GM12878 (cell line): ENCODE data around the gene SETD2. TPM values are rescaled to one million over a fixed set of nuclear protein-coding genes. Genes with fewer than 3 reads are reported as not detected.

Experiments
- ATAC-seq: fragments of 200-7000 bp; cut with Tn5 transposase; 3 replicates; pipeline ENCODE4 v1.9.1; 2020; ENCODE audit warnings: mild to moderate bottlenecking, moderate library complexity
- BruUV-seq: library from RNA; stranded (reverse); fragments of 400-500 nt; replicated peaks from 2 replicates; lab custom pipeline; 2021; lab: Mats Ljungman, UMichigan
- CTCF ChIA-PET: fragments of 300-600 bp; sonication (Branson Sonifier 250); formaldehyde crosslinking; extraction: SDS; loops from one replicate; lab custom pipeline; 2021; ENCODE audit warnings: inconsistent platforms; lab: Yijun Ruan, JAX
- POLR2A ChIA-PET: fragments of 350-600 bp; formaldehyde crosslinking; extraction: SDS; loops from one replicate; lab custom pipeline; 2021; ENCODE audit warnings: inconsistent platforms; lab: Charles Lee
- RAD21 ChIA-PET: fragments of 300-600 bp; sonication (Branson Sonifier 250); formaldehyde crosslinking; loops from one replicate; lab custom pipeline; 2023; ENCODE audit warnings: antibody characterized with exemption; ENCODE audit not compliant: unreplicated experiment; lab: Charles Lee
- SMC1A ChIA-PET: fragments of 300-600 bp; sonication (Branson Sonifier 250); formaldehyde crosslinking; loops from one replicate; lab custom pipeline; 2023; ENCODE audit not compliant: unreplicated experiment, uncharacterized antibody; lab: Charles Lee
- DNase-seq: peaks from one replicate; pipeline ENCODE4 v3.0.0-alpha.2; 2011; ENCODE audit warnings: low read depth, low spot score
- FAIRE-seq: peaks from 3 replicates; lab custom pipeline; 2011; peaks lifted over from hg19 to GRCh38; lab: Jason Lieb, UNC
- H2AFZ ChIP-seq: 2 replicates; pipeline ENCODE4 v1.6.0; 2011; ENCODE audit warnings: low read depth, low read length, control low read depth; ENCODE audit not compliant: control insufficient read depth
- H3K27ac ChIP-seq: 2 replicates; pipeline ENCODE4 v1.5.1; 2011; ENCODE audit warnings: control low read depth; ENCODE audit not compliant: control insufficient read depth, insufficient read depth
- H3K27me3 ChIP-seq, 2 experiments: replicated peaks in 1 of 2; 2 replicates each; pipeline versions ENCODE4 v1.6.0 to v1.6.1; 2011; ENCODE audit warnings: low read length in 1 of 2; ENCODE audit not compliant: control insufficient read depth in 2 of 2, insufficient read depth in 2 of 2
- H3K36me3 ChIP-seq, 2 experiments: 2 replicates each; pipeline ENCODE4 v1.5.1; 2011; ENCODE audit warnings: low read length in 1 of 2; ENCODE audit not compliant: control insufficient read depth in 2 of 2, insufficient read depth in 2 of 2
- H3K4me1 ChIP-seq: 2 replicates; pipeline ENCODE4 v1.6.1; 2011; ENCODE audit warnings: mild to moderate bottlenecking, low read length, moderate library complexity, mixed read lengths; ENCODE audit not compliant: control insufficient read depth, insufficient read depth
- H3K4me2 ChIP-seq: 2 replicates; pipeline ENCODE4 v1.6.0; 2011; ENCODE audit warnings: control low read depth; ENCODE audit not compliant: control insufficient read depth, insufficient read depth
- H3K4me3 ChIP-seq: fragments of 200-600 bp; sonication (generic); 2 replicates; pipeline ENCODE4 v1.5.1; 2016
- H3K79me2 ChIP-seq: 2 replicates; pipeline ENCODE4 v1.6.0; 2011; ENCODE audit warnings: low read length; ENCODE audit not compliant: control insufficient read depth, insufficient read depth
- H3K9ac ChIP-seq: 2 replicates; pipeline ENCODE4 v1.8.0; 2011; ENCODE audit warnings: low read length, control low read depth, mixed read lengths; ENCODE audit not compliant: control insufficient read depth, insufficient read depth
- H3K9me3 ChIP-seq: replicated peaks from 3 replicates; pipeline ENCODE4 v1.5.1; 2011; ENCODE audit warnings: mild to moderate bottlenecking, low read length; ENCODE audit not compliant: control insufficient read depth, insufficient read depth
- H4K20me1 ChIP-seq: 2 replicates; pipeline ENCODE4 v1.6.0; 2011; ENCODE audit not compliant: control insufficient read depth, insufficient read depth
- HCFC1 ChIP-seq: fragments of 150-350 bp; IDR thresholded peaks from 2 replicates; pipeline ENCODE4 v1.6.1; 2014; ENCODE audit warnings: low read length
- POLR2A ChIP-seq: IDR thresholded peaks from 2 replicates; pipeline ENCODE4 v1.6.1; 2011; ENCODE audit warnings: low read depth, mild to moderate bottlenecking, low read length
- TARDBP ChIP-seq: IDR thresholded peaks from 2 replicates; pipeline ENCODE4 v1.6.1; 2016; ENCODE audit warnings: borderline replicate concordance
- WGBS: methylation state at CpG from one replicate; pipeline ENCODE4 v1.1.6; 2016; ENCODE audit warnings: low lambda C conversion rate; ENCODE audit not compliant: insufficient replicate concordance, insufficient coverage; ENCODE audit errors: missing lambda C conversion rate; 5-methylcytosine and 5-hydroxymethylcytosine counted together
- in situ Hi-C: fragments of 300-500 bp; cut with MboI; formaldehyde crosslinking; loops from 9 replicates; pipeline ENCODE4 v1.14.3; 2018; ENCODE audit warnings: mixed read lengths
- intact Hi-C: fragments of 100-400 bp; cut with micrococcal nuclease; formaldehyde crosslinking; loops from one replicate; pipeline ENCODE4 v1.14.2; 2022; ENCODE audit not compliant: unreplicated experiment
- polyA plus RNA-seq, 11 experiments: library from polyadenylated mRNA; depleted of rRNA in 4 of 11; unstranded in 6 of 11; stranded (reverse) in 5 of 11; fragments of >200 nt; fragmentation: Nextera tagmentation in 4 of 11; fragmentation: Illumina TruSeq in 1 of 11; extraction: Ambion mirVana in 4 of 11; extraction: Trizol in 1 of 11; gene quantifications; 1 replicate in 1 of 11; 2 replicates in 10 of 11; pipeline versions ENCODE4 v1.2.1 to v1.2.3, GENCODE V29; 2011 to 2016; ENCODE audit warnings: inconsistent platforms in 2 of 11, missing spikeins in 2 of 11, low read depth in 1 of 11
- total RNA-seq, 4 experiments: library from RNA; depleted of rRNA in 3 of 4; stranded (reverse); fragments of >200 nt in 3 of 4; fragmentation: Illumina TruSeq in 1 of 4; extraction: Trizol in 1 of 4; gene quantifications; 2 replicates each; pipeline versions ENCODE4 v1.2.1 to v1.2.3, GENCODE V29; 2013 to 2021

The SETD2 gene
- total and polyA plus RNA-seq, 10 of the 15 experiments (the other 5 are each of a cell fraction or from before 2014, with no cell fraction given) = 8.4 to 44.9 (median 24.5) TPM

- H3K27me3 ChIP-seq = no peaks in the 10 kb centered on the region
- ChIA-PET POLR2A (interaction anchor here (0.6 to 2.7 kb wide), 10 partner anchors 9 to 43 kb away, joined by 3 to 19 read pairs (median 4); partner anchors contain the start of gene NBEAL2), RAD21 (interaction anchor here (0.9 to 1.4 kb wide), 5 partner anchors 10 to 37 kb away, joined by 3 to 5 read pairs (median 4); no protein-coding TSS in a partner anchor), CTCF (interaction anchor here (0.8 kb wide), 1 partner anchor 43 kb away, joined by 3 read pairs; no protein-coding TSS in a partner anchor), SMC1A (interaction anchor here (1.1 to 3.0 kb wide), 5 partner anchors 12 to 44 kb away, joined by 5 to 27 read pairs (median 8); no protein-coding TSS in a partner anchor)
- H2AFZ ChIP-seq = no peak overlapping the region
- no peak for TF ChIP-seq TARDBP
- H3K36me3 ChIP-seq = peaks cover 12 to 14% of the 10 kb centered on the region in 2 experiments
- BruUV-seq = no TSS peak
- in situ Hi-C loops (no loop called here), intact Hi-C loops (no loop called here)
- ATAC-seq (no peak), FAIRE-seq (no peak), DNase-seq (no peak)
- H3K9me3 ChIP-seq = no peaks in the 10 kb centered on the region
- peak overlapping the region; percentile 66 for H3K4me2 ChIP-seq
- H3K79me2 ChIP-seq = peaks cover 96% of the 10 kb centered on the region
- 20% methylated on average over 3 of the region's 3 CpGs for WGBS
- peak overlapping the region; percentile 41 for H3K27ac ChIP-seq
- H4K20me1 ChIP-seq = peaks cover 12% of the 10 kb centered on the region
- H3K9ac ChIP-seq = peak overlapping the region; percentile 9; the same call in 1 of the 2 replicates
- H3K4me3 ChIP-seq = no peak overlapping the region; the same call in 1 of the 2 replicates
- peaks cover 46% of the 10 kb centered on the region for H3K4me1 ChIP-seq
Measured at GRCh38 chr3:46970391-46971091, 193.4 kb downstream of the SETD2 start.

- H3K27ac ChIP-seq = no peak overlapping the region; the same call in 1 of the 2 replicates
- POLR2A ChIA-PET = interaction anchor here (0.7 to 2.7 kb wide), 9 partner anchors 10 to 41 kb away, joined by 3 to 19 read pairs (median 3); partner anchors contain the start of gene NBEAL2
- CTCF ChIA-PET = interaction anchor here (0.6 to 5.2 kb wide), 2 partner anchors 11 to 12 kb away, joined by 3 to 31 read pairs; no protein-coding TSS in a partner anchor
Measured at GRCh38 chr3:46968783-46969428, 195.0 kb downstream of the SETD2 start.

More at GRCh38 chr3:46968783-46969428, 195.0 kb downstream of the SETD2 start:
- peaks cover 89% of the 10 kb centered on the region for H3K79me2 ChIP-seq
- peaks cover 49% of the 10 kb centered on the region for H3K4me1 ChIP-seq
- 0 out of 2 replicates have a peak overlapping the region, but pooled peaks have one; percentile 11 for H3K9ac ChIP-seq
- no peak for ATAC-seq
- peak overlapping the region; percentile 38 for H3K4me2 ChIP-seq
- RAD21 ChIA-PET = interaction anchor here (0.9 to 1.0 kb wide), 2 partner anchors 13 to 35 kb away, joined by 3 read pairs; no protein-coding TSS in a partner anchor
- no peak for DNase-seq
- H3K36me3 ChIP-seq = peaks cover 14 to 19% of the 10 kb centered on the region in 2 experiments
- H4K20me1 ChIP-seq = peaks cover 16% of the 10 kb centered on the region
- no peak overlapping the region for H3K4me3 ChIP-seq
- WGBS = 51% methylated on average over 9 of the region's 9 CpGs
- FAIRE-seq = no peak
- in situ Hi-C loops (no loop called here), intact Hi-C loops (no loop called here)
- SMC1A ChIA-PET = interaction anchor here (0.8 to 4.0 kb wide), 6 partner anchors 11 to 73 kb away, joined by 3 to 27 read pairs (median 10); no protein-coding TSS in a partner anchor
- H2AFZ ChIP-seq = no peak overlapping the region
- no TSS peak for BruUV-seq
- H3K27me3 ChIP-seq = no peaks in the 10 kb centered on the region
- no peaks in the 10 kb centered on the region for H3K9me3 ChIP-seq
- no peak for TF ChIP-seq HCFC1
- TF ChIP-seq POLR2A = 0 out of 2 replicates have a peak, but pooled peaks have one; percentile 5
- TF ChIP-seq, all 136 proteins: peak for 1
